Astrocyte (in vitro differentiated cells and primary cell): Measurements from ENCODE around the gene HOXD11. TPM values are rescaled to one million over a fixed set of nuclear protein-coding genes. Genes with fewer than 3 reads are reported as not detected.

Source experiments
- DNase-seq: peaks from one replicate; pipeline ENCODE4 v3.0.0-alpha.2; 2010; ENCODE audit warnings: low read depth
- FAIRE-seq: peaks from 2 replicates; lab custom pipeline; 2011; peaks lifted over from hg19 to GRCh38; lab: Jason Lieb, UNC
- H2AFZ ChIP-seq: 2 replicates; pipeline ENCODE4 v1.6.0; 2012; ENCODE audit warnings: low read depth, low read length, inconsistent platforms
- H3K27ac ChIP-seq: 2 replicates; pipeline ENCODE4 v1.5.1; 2011; ENCODE audit warnings: low read depth, low read length, inconsistent platforms
- H3K27me3 ChIP-seq: 2 replicates; pipeline ENCODE4 v1.6.0; 2011; ENCODE audit warnings: low read length, inconsistent platforms; ENCODE audit not compliant: insufficient read depth
- H3K36me3 ChIP-seq: 2 replicates; pipeline ENCODE4 v1.5.1; 2011; ENCODE audit warnings: low read length, inconsistent platforms; ENCODE audit not compliant: insufficient read depth
- H3K4me1 ChIP-seq: 2 replicates; pipeline ENCODE4 v1.5.1; 2011; ENCODE audit warnings: low read length, inconsistent platforms; ENCODE audit not compliant: insufficient read depth
- H3K4me2 ChIP-seq: 2 replicates; pipeline ENCODE4 v1.6.0; 2012; ENCODE audit warnings: low read length, inconsistent platforms
- H3K4me3 ChIP-seq: 2 replicates; pipeline ENCODE4 v1.5.1; 2011; ENCODE audit warnings: low read depth, mild to moderate bottlenecking, low read length, inconsistent platforms; ENCODE audit not compliant: insufficient read depth
- H3K79me2 ChIP-seq: 2 replicates; pipeline ENCODE4 v1.6.0; 2012; ENCODE audit warnings: mild to moderate bottlenecking, low read length, inconsistent platforms; ENCODE audit not compliant: insufficient read depth
- H3K9ac ChIP-seq: 2 replicates; pipeline ENCODE4 v1.6.0; 2012; ENCODE audit warnings: mild to moderate bottlenecking, low read length, inconsistent platforms
- H3K9me3 ChIP-seq: 2 replicates; pipeline ENCODE4 v1.5.1; 2012; ENCODE audit warnings: low read depth, mild to moderate bottlenecking, low read length, inconsistent platforms; ENCODE audit not compliant: insufficient read depth
- H4K20me1 ChIP-seq: 2 replicates; pipeline ENCODE4 v1.6.0; 2012; ENCODE audit warnings: low read length, inconsistent platforms; ENCODE audit not compliant: insufficient read depth
- H3K27ac Mint-ChIP-seq: one replicate; pipeline ENCODE4 v1.8.0; 2021; ENCODE audit warnings: mild to moderate bottlenecking, mixed read lengths; ENCODE audit not compliant: unreplicated experiment
- H3K27me3 Mint-ChIP-seq: one replicate; pipeline ENCODE4 v1.8.0; 2021; ENCODE audit warnings: low read depth, mixed read lengths; ENCODE audit not compliant: unreplicated experiment
- H3K36me3 Mint-ChIP-seq: one replicate; pipeline ENCODE4 v1.8.0; 2021; ENCODE audit warnings: low read depth, mixed read lengths; ENCODE audit not compliant: unreplicated experiment
- H3K4me1 Mint-ChIP-seq: one replicate; pipeline ENCODE4 v1.8.0; 2021; ENCODE audit warnings: low read depth, mixed read lengths; ENCODE audit not compliant: unreplicated experiment
- H3K4me3 Mint-ChIP-seq: one replicate; pipeline ENCODE4 v1.8.0; 2021; ENCODE audit warnings: mild to moderate bottlenecking, moderate library complexity, mixed read lengths; ENCODE audit not compliant: unreplicated experiment
- H3K9me3 Mint-ChIP-seq: one replicate; pipeline ENCODE4 v1.8.0; 2021; ENCODE audit warnings: mild to moderate bottlenecking, mixed read lengths; ENCODE audit not compliant: unreplicated experiment
- EZH2 ChIP-seq: IDR thresholded peaks from 2 replicates; pipeline ENCODE4 v1.6.1; 2012; ENCODE audit warnings: mild to moderate bottlenecking, low read length, inconsistent platforms; ENCODE audit not compliant: insufficient read depth
- total RNA-seq: library from RNA; stranded (reverse); gene quantifications from 2 replicates; pipeline ENCODE4 v1.2.1, GENCODE V29; 2021
- TF ChIP-seq, protein P1 (sequence below): IDR thresholded peaks from 2 replicates; pipeline ENCODE4 v1.5.1; 2011; ENCODE audit warnings: low read depth, mild to moderate bottlenecking, inconsistent platforms, low read length, moderate library complexity; ENCODE audit not compliant: insufficient read depth

The HOXD11 gene
- total RNA-seq, 1 donor from 2014 or later: not detected

DNA sequence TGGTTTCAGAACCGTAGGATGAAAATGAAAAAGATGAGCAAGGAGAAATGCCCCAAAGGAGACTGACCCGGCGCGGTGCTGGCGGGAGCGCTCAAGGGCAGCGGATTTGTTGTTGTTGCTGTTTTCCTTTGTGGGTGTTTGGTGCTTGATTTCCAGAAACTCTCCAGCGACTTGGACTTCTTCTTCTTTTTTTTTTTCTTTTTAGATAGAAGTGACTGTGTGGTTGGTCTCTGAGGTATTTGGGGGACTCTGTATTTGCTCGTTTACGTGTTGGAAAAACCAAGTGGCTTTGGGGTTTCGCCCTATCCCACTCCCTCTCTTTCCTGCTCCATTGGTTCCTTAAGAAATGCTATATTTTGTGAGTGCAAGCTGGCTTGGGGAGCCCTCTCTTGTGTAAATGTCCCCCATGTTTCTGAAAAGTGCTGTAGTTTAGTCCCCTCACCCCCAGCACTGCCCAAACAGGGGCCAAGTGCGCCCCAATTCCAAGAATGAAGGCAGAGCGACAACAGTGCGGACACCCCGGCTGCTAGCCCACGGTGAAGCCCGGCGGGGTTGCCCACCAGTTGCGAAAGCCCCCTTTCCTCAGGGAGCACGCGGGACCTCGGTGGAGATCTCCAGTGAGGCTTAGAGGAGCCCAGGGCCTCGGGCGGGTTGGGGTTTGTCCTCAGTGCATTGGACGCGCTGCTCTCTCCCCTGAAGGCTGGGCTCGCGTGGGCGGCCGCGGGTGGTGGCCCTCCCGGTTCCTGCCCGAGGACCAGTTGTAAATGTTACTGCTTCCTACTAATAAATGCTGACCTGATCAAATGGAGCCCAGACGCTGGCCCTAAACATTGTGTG, 17.2 kb downstream of the HOXD11 start:
- Histone ChIP-seq H3K4me3 (no peak overlapping the region), H3K9me3 (peaks cover 3% of the 10 kb centered on the region), H3K27me3 (peaks cover 100% of the 10 kb centered on the region), H3K4me1 (peaks cover 8% of the 10 kb centered on the region), H3K36me3 (no peaks in the 10 kb centered on the region), H3K9ac (no peak overlapping the region), H3K79me2 (no peaks in the 10 kb centered on the region), H2AFZ (no peak overlapping the region), H4K20me1 (no peaks in the 10 kb centered on the region), H3K27ac (no peak overlapping the region), H3K4me2 (no peak overlapping the region)
- H3K4me3 Mint-ChIP-seq: no peak overlapping the region
- DNase-seq: no peak
- peaks cover 24% of the 10 kb centered on the region for H3K9me3 Mint-ChIP-seq
- no peak for FAIRE-seq
- peaks cover 2% of the 10 kb centered on the region for H3K36me3 Mint-ChIP-seq
- peaks cover 3% of the 10 kb centered on the region for H3K4me1 Mint-ChIP-seq
- peak overlapping the region; percentile 77 for H3K27ac Mint-ChIP-seq
- peaks cover 75% of the 10 kb centered on the region for H3K27me3 Mint-ChIP-seq
- TF ChIP-seq, protein P1, sequence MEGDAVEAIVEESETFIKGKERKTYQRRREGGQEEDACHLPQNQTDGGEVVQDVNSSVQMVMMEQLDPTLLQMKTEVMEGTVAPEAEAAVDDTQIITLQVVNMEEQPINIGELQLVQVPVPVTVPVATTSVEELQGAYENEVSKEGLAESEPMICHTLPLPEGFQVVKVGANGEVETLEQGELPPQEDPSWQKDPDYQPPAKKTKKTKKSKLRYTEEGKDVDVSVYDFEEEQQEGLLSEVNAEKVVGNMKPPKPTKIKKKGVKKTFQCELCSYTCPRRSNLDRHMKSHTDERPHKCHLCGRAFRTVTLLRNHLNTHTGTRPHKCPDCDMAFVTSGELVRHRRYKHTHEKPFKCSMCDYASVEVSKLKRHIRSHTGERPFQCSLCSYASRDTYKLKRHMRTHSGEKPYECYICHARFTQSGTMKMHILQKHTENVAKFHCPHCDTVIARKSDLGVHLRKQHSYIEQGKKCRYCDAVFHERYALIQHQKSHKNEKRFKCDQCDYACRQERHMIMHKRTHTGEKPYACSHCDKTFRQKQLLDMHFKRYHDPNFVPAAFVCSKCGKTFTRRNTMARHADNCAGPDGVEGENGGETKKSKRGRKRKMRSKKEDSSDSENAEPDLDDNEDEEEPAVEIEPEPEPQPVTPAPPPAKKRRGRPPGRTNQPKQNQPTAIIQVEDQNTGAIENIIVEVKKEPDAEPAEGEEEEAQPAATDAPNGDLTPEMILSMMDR: no peak
- no peak for TF ChIP-seq EZH2

DNA sequence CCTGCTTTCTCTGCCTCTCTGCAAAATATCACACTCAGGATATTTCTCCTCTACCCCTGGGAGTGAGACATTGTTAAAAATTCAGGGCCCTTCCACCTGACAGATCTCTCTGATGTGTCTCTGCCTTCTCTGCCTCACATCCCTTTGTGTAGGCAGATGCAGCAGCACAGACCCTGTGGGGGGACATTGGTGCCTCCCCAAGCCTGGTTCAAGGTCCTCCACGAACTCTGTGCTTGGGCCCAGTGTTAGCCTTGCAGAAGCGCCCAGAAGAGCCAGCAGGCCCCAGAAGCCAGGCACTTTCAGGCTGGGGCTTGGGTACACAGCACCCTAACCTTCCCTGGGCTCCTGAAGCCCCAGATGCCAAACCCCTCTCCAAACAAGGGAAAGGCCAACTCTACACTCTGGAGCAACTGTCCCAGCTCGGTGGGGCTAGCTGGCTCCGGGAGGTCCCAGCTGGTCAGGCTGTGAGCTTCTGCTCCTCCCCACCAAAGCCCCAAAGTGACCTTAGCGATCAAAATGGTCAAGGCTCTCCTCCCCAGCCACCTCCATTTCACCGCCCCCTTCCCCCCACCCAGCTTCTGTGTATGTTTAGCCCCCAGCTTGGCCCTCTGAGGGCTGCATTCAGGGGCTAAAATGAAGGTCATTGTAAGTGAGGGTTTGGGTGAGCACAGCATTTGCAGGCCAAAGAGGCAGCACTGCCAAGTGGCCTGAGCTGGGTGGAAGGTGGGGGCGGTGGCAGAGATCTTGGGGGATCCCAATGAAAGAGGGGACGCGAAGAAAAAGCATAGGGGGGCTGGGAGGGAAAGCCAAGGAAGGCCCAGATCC, 18.1 kb downstream of the HOXD11 start:
- DNase-seq: no peak
- peaks cover 93% of the 10 kb centered on the region for H3K27me3 ChIP-seq
- peaks cover 19% of the 10 kb centered on the region for H3K9me3 Mint-ChIP-seq

More for the DNA sequence above, 18.1 kb downstream of the HOXD11 start:
- TF ChIP-seq, protein P1: no peak
- peak; percentile 8 for TF ChIP-seq EZH2
- FAIRE-seq: no peak
- no peak overlapping the region for H3K27ac ChIP-seq
- Mint-ChIP-seq H3K4me3 (no peak overlapping the region), H3K36me3 (no peaks in the 10 kb centered on the region), H3K27me3 (peaks cover 69% of the 10 kb centered on the region), H3K4me1 (peaks cover 3% of the 10 kb centered on the region), H3K27ac (no peak overlapping the region)
- H2AFZ ChIP-seq: no peak overlapping the region
- no peak overlapping the region for H3K4me3 ChIP-seq
- H3K79me2 ChIP-seq: no peaks in the 10 kb centered on the region
- peaks cover 3% of the 10 kb centered on the region for H3K9me3 ChIP-seq
- no peak overlapping the region for H3K4me2 ChIP-seq
- no peaks in the 10 kb centered on the region for H3K36me3 ChIP-seq
- peaks cover 8% of the 10 kb centered on the region for H3K4me1 ChIP-seq
- H4K20me1 ChIP-seq: no peaks in the 10 kb centered on the region
- no peak overlapping the region for H3K9ac ChIP-seq
